ENCODE measurements around the gene POLR1A.

DNA sequence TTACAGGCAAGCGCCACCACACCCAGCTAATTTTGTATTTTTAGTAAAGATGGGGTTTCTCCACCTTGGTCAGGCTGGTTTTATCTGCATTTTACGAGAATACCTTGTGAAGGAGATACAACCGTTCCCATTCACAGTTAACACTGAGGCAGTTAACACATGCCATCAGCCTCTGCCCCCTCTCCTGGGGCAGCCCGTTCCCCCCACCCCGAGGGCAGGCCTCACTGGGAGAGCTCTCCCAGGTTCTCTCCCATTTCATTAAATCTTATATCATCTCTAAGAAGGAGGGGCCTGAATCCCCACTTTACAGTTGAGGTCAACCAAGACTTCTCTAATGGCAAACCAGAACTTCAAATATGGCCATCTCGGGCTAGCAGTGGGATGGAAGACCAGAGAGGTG is 121.9 kb downstream of the POLR1A start:
- TF ChIP-seq, protein P1, sequence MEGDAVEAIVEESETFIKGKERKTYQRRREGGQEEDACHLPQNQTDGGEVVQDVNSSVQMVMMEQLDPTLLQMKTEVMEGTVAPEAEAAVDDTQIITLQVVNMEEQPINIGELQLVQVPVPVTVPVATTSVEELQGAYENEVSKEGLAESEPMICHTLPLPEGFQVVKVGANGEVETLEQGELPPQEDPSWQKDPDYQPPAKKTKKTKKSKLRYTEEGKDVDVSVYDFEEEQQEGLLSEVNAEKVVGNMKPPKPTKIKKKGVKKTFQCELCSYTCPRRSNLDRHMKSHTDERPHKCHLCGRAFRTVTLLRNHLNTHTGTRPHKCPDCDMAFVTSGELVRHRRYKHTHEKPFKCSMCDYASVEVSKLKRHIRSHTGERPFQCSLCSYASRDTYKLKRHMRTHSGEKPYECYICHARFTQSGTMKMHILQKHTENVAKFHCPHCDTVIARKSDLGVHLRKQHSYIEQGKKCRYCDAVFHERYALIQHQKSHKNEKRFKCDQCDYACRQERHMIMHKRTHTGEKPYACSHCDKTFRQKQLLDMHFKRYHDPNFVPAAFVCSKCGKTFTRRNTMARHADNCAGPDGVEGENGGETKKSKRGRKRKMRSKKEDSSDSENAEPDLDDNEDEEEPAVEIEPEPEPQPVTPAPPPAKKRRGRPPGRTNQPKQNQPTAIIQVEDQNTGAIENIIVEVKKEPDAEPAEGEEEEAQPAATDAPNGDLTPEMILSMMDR (tag by site-specific recombination; IDR thresholded peaks at IDR 0.05) = no peak
- no peak for TF ChIP-seq ZNF510 (tag by site-specific recombination; IDR thresholded peaks at IDR 0.05; ENCODE audit: insufficient replicate concordance)
- TF ChIP-seq ZFP37 (tag by site-specific recombination; IDR thresholded peaks at IDR 0.05) = no peak
